Stimulated activated naive CD8-positive, alpha-beta T cell treated with anti-CD3 and anti-CD28 coated beads, Interleukin-15, Interleukin-2, amounts not matched to agents 100 U/mL and 50 U/mL, for 24 hours (primary cell): Measurements from ENCODE around the gene DNASE1L3.
"Not testable (repeated sequence)": the region's sequence is repeated elsewhere in the genome, so short reads cannot be mapped to it uniquely, and the experiment has no call there.

Experiments
- ATAC-seq: fragments of 150-1000 bp; cut with Tn5 transposase; one replicate; pipeline ENCODE4 v1.10.0; 2021
- DNase-seq: peaks from one replicate; pipeline ENCODE4 v3.0.0; 2021

Gene DNASE1L3

GRCh38 chr3:58235970-58236369 lies 25.2 kb upstream of the DNASE1L3 start:
- no peak for ATAC-seq
- no peak for DNase-seq

- no peak for DNase-seq
Observed at GRCh38 chr3:58234516-58234931, 23.8 kb upstream of the DNASE1L3 start.

GRCh38 chr3:58231666-58232065 lies 20.9 kb upstream of the DNASE1L3 start:
- ATAC-seq (no peak), DNase-seq (no peak)

More at GRCh38 chr3:58234516-58234931, 23.8 kb upstream of the DNASE1L3 start:
- no peak for ATAC-seq

- no peak for DNase-seq
- no peak for ATAC-seq
Observed at GRCh38 chr3:58230876-58231552, 20.2 kb upstream of the DNASE1L3 start.

GRCh38 chr3:58227933-58228332 lies 17.2 kb upstream of the DNASE1L3 start:
- DNase-seq, ATAC-seq: not testable (repeated sequence)

- DNase-seq (no peak), ATAC-seq (no peak)
Observed at GRCh38 chr3:58223855-58224254, 13.1 kb upstream of the DNASE1L3 start.

- ATAC-seq: no peak
- no peak for DNase-seq
Observed at GRCh38 chr3:58222161-58222724, 11.5 kb upstream of the DNASE1L3 start.

GRCh38 chr3:58218904-58219303 lies 8.1 kb upstream of the DNASE1L3 start:
- ATAC-seq: no peak
- no peak for DNase-seq

- DNase-seq: peak; percentile 64
- ATAC-seq: peak; percentile 38
Observed at GRCh38 chr3:58217209-58217811, 6.5 kb upstream of the DNASE1L3 start.

GRCh38 chr3:58216496-58217195 lies 5.9 kb upstream of the DNASE1L3 start:
- ATAC-seq: no peak

GRCh38 chr3:58215317-58216025 lies 4.7 kb upstream of the DNASE1L3 start:
- DNase-seq (no peak), ATAC-seq (no peak)

More at GRCh38 chr3:58216496-58217195, 5.9 kb upstream of the DNASE1L3 start:
- no peak for DNase-seq

- peak; percentile 95 for ATAC-seq
- DNase-seq: peak; percentile 64
Observed at GRCh38 chr3:58214484-58215316, 3.9 kb upstream of the DNASE1L3 start.

GRCh38 chr3:58209933-58210332 lies 839 bp downstream of the DNASE1L3 start:
- ATAC-seq: no peak

GRCh38 chr3:58207954-58208353 lies 2.8 kb downstream of the DNASE1L3 start:
- no peak for DNase-seq
- no peak for ATAC-seq

More at GRCh38 chr3:58209933-58210332, 839 bp downstream of the DNASE1L3 start:
- no peak for DNase-seq

GRCh38 chr3:58206406-58207011 lies 4.3 kb downstream of the DNASE1L3 start:
- ATAC-seq: peak; percentile 98
- peak; percentile 46 for DNase-seq

GRCh38 chr3:58205981-58206380 lies 4.8 kb downstream of the DNASE1L3 start:
- DNase-seq (no peak), ATAC-seq (no peak)

- DNase-seq (no peak), ATAC-seq (no peak)
Observed at GRCh38 chr3:58204720-58205119, 6.1 kb downstream of the DNASE1L3 start.

GRCh38 chr3:58203541-58203940 lies 7.2 kb downstream of the DNASE1L3 start:
- no peak for DNase-seq
- ATAC-seq: no peak

GRCh38 chr3:58202917-58203360 lies 7.8 kb downstream of the DNASE1L3 start:
- DNase-seq (no peak), ATAC-seq (no peak)

- ATAC-seq, DNase-seq: not testable (repeated sequence)
Observed at GRCh38 chr3:58201451-58201850, 9.3 kb downstream of the DNASE1L3 start.
